Activated CD4-positive, alpha-beta T cell treated with anti-CD3 and anti-CD28 coated beads for 36 hours (primary cell): ENCODE results near the gene CAMK2A. TPM values are rescaled to one million over a fixed set of nuclear protein-coding genes. Genes with fewer than 3 reads are reported as not detected.
A peak's percentile ranks its signal among the peaks of the same experiment; 100 is the strongest.

Experiments
- ATAC-seq: fragments of 200-7000 bp; cut with Tn5 transposase; one replicate; pipeline ENCODE4 v1.10.0; 2021; ENCODE audit warnings: mild to moderate bottlenecking, moderate library complexity
- CTCF ChIA-PET: fragments of 350-600 bp; sonication (Branson Sonifier 250); formaldehyde crosslinking; loops from one replicate; lab custom pipeline; 2021; ENCODE audit warnings: antibody characterized with exemption; lab: Charles Lee
- POLR2A ChIA-PET: fragments of 350-600 bp; sonication (Branson Sonifier 250); formaldehyde crosslinking; loops from one replicate; lab custom pipeline; 2021; ENCODE audit warnings: antibody characterized with exemption, inconsistent platforms; lab: Charles Lee
- DNase-seq: peaks from one replicate; pipeline ENCODE4 v3.0.0-alpha.2; 2020
- H3K27ac Mint-ChIP-seq: one replicate; pipeline ENCODE4 v1.8.0; 2021; ENCODE audit warnings: mixed read lengths
- H3K27me3 Mint-ChIP-seq: one replicate; pipeline ENCODE4 v1.8.0; 2021; ENCODE audit warnings: mixed read lengths
- H3K36me3 Mint-ChIP-seq: one replicate; pipeline ENCODE4 v1.8.0; 2021; ENCODE audit warnings: low read depth, mixed read lengths
- H3K4me1 Mint-ChIP-seq: one replicate; pipeline ENCODE4 v1.8.0; 2021; ENCODE audit warnings: mixed read lengths
- H3K4me3 Mint-ChIP-seq: one replicate; pipeline ENCODE4 v1.8.0; 2021; ENCODE audit warnings: mild to moderate bottlenecking, moderate library complexity, mixed read lengths
- H3K9me3 Mint-ChIP-seq: one replicate; pipeline ENCODE4 v1.8.0; 2021; ENCODE audit warnings: low read depth, mixed read lengths
- intact Hi-C, 2 experiments: fragments of 100-400 bp; cut with DNase I in 1 of 2; cut with micrococcal nuclease in 1 of 2; formaldehyde crosslinking; loops; one replicate each; pipeline versions ENCODE4 v1.14.2 to v1.15.1; 2022 to 2024; cut with DNase I, micrococcal nuclease
- total RNA-seq, 2 experiments: library from RNA; stranded (reverse); gene quantifications; one replicate each; pipeline ENCODE4 v1.2.3, GENCODE V29; 2021

Gene CAMK2A
- total RNA-seq, 2 experiments from 2014 or later = not detected

GRCh38 chr5:150227036-150227435 lies 62.5 kb downstream of the CAMK2A start:
- ATAC-seq (no peak), DNase-seq (no peak)
- H3K9me3 Mint-ChIP-seq = no peaks in the 10 kb centered on the region
- H3K36me3 Mint-ChIP-seq = no peaks in the 10 kb centered on the region
- ChIA-PET CTCF (interaction anchor here (0.8 to 1.0 kb wide), 2 partner anchors 42 to 96 kb away, joined by 3 to 5 read pairs; no protein-coding TSS in a partner anchor), POLR2A (no interaction called here)
- H3K4me1 Mint-ChIP-seq = no peaks in the 10 kb centered on the region
- intact Hi-C loops = no loop called here
- H3K27me3 Mint-ChIP-seq = no peaks in the 10 kb centered on the region
- no peak overlapping the region for H3K4me3 Mint-ChIP-seq
- H3K27ac Mint-ChIP-seq = no peak overlapping the region

GRCh38 chr5:150224483-150225027 lies 65.0 kb downstream of the CAMK2A start:
- ChIA-PET CTCF (no interaction called here), POLR2A (no interaction called here)

GRCh38 chr5:150223474-150223873 lies 66.1 kb downstream of the CAMK2A start:
- ChIA-PET CTCF (interaction anchor here (0.6 kb wide), 1 partner anchor 389 kb away, joined by 3 read pairs; no protein-coding TSS in a partner anchor), POLR2A (no interaction called here)
- Mint-ChIP-seq H3K36me3 (no peaks in the 10 kb centered on the region), H3K4me1 (no peaks in the 10 kb centered on the region), H3K27ac (no peak overlapping the region), H3K9me3 (no peaks in the 10 kb centered on the region), H3K27me3 (no peaks in the 10 kb centered on the region), H3K4me3 (no peak overlapping the region)
- ATAC-seq (no peak), DNase-seq (no peak)
- intact Hi-C loops = no loop called here

More at GRCh38 chr5:150224483-150225027, 65.0 kb downstream of the CAMK2A start:
- no peak for ATAC-seq
- Mint-ChIP-seq H3K4me1 (no peaks in the 10 kb centered on the region), H3K27me3 (no peaks in the 10 kb centered on the region), H3K4me3 (no peak overlapping the region), H3K36me3 (no peaks in the 10 kb centered on the region), H3K9me3 (no peaks in the 10 kb centered on the region), H3K27ac (no peak overlapping the region)
- DNase-seq = no peak
- intact Hi-C loops = no loop called here

GRCh38 chr5:150222906-150223305 lies 66.7 kb downstream of the CAMK2A start:
- Mint-ChIP-seq H3K9me3 (no peaks in the 10 kb centered on the region), H3K4me1 (no peaks in the 10 kb centered on the region), H3K36me3 (no peaks in the 10 kb centered on the region), H3K4me3 (no peak overlapping the region), H3K27me3 (no peaks in the 10 kb centered on the region), H3K27ac (no peak overlapping the region)
- no peak for DNase-seq
- ChIA-PET CTCF (interaction anchor here (0.6 kb wide), 2 partner anchors 70 to 389 kb away, joined by 3 read pairs; no protein-coding TSS in a partner anchor), POLR2A (no interaction called here)
- no peak for ATAC-seq
- intact Hi-C loops = no loop called here

- no peak overlapping the region for H3K4me3 Mint-ChIP-seq
- no peak overlapping the region for H3K27ac Mint-ChIP-seq
- no peaks in the 10 kb centered on the region for H3K9me3 Mint-ChIP-seq
- peaks cover 3% of the 10 kb centered on the region for H3K27me3 Mint-ChIP-seq
- ATAC-seq = no peak
- POLR2A ChIA-PET = no interaction called here
- no peaks in the 10 kb centered on the region for H3K4me1 Mint-ChIP-seq
- DNase-seq = no peak
- intact Hi-C loops = no loop called here
- CTCF ChIA-PET = no interaction called here
- H3K36me3 Mint-ChIP-seq = no peaks in the 10 kb centered on the region
Measured at GRCh38 chr5:150221471-150221870, 68.1 kb downstream of the CAMK2A start.

GRCh38 chr5:150219861-150220260 lies 69.7 kb downstream of the CAMK2A start:
- CTCF ChIA-PET = interaction anchor here (0.6 to 1.7 kb wide), 3 partner anchors 11 to 90 kb away, joined by 3 to 4 read pairs (median 3); no protein-coding TSS in a partner anchor
- intact Hi-C loops = loop anchor here (2.0 to 5.0 kb wide), 2 partner anchors 218 to 583 kb away; partner anchors contain the start of genes HMGXB3 (in 2 of the 2) and TIGD6 (in 2 of the 2)
- no peaks in the 10 kb centered on the region for H3K9me3 Mint-ChIP-seq
- no peaks in the 10 kb centered on the region for H3K36me3 Mint-ChIP-seq
- POLR2A ChIA-PET = no interaction called here
- H3K4me1 Mint-ChIP-seq = no peaks in the 10 kb centered on the region
- H3K4me3 Mint-ChIP-seq = no peak overlapping the region
- DNase-seq (no peak), ATAC-seq (no peak)
- no peak overlapping the region for H3K27ac Mint-ChIP-seq
- H3K27me3 Mint-ChIP-seq = peaks cover 3% of the 10 kb centered on the region

- DNase-seq (no peak), ATAC-seq (no peak)
- no peaks in the 10 kb centered on the region for H3K4me1 Mint-ChIP-seq
- no peaks in the 10 kb centered on the region for H3K9me3 Mint-ChIP-seq
- POLR2A ChIA-PET = no interaction called here
- H3K27ac Mint-ChIP-seq = no peak overlapping the region
- no peak overlapping the region for H3K4me3 Mint-ChIP-seq
- intact Hi-C loops = loop anchor here (2.0 to 5.0 kb wide), 2 partner anchors 217 to 582 kb away; partner anchors contain the start of genes HMGXB3 (in 2 of the 2) and TIGD6 (in 2 of the 2)
- peaks cover 3% of the 10 kb centered on the region for H3K27me3 Mint-ChIP-seq
- CTCF ChIA-PET = interaction anchor here (0.6 to 2.1 kb wide), 6 partner anchors 10 to 1690 kb away, joined by 3 to 8 read pairs (median 6); no protein-coding TSS in a partner anchor
- H3K36me3 Mint-ChIP-seq = no peaks in the 10 kb centered on the region
Measured at GRCh38 chr5:150219142-150219541, 70.4 kb downstream of the CAMK2A start.

GRCh38 chr5:150218693-150219035 lies 70.9 kb downstream of the CAMK2A start:
- Mint-ChIP-seq H3K4me3 (no peak overlapping the region), H3K36me3 (no peaks in the 10 kb centered on the region), H3K27me3 (peaks cover 3% of the 10 kb centered on the region), H3K9me3 (no peaks in the 10 kb centered on the region), H3K4me1 (no peaks in the 10 kb centered on the region), H3K27ac (no peak overlapping the region)
- ATAC-seq = no peak
- CTCF ChIA-PET = interaction anchor here (0.6 to 2.1 kb wide), 9 partner anchors 10 to 1690 kb away, joined by 3 to 8 read pairs (median 4); no protein-coding TSS in a partner anchor
- DNase-seq = no peak
- POLR2A ChIA-PET = no interaction called here
- intact Hi-C loops = loop anchor here (1.0 to 5.0 kb wide), 6 partner anchors 57 to 582 kb away; partner anchors contain the start of genes HMGXB3 (in 2 of the 2) and TIGD6 (in 2 of the 2)

GRCh38 chr5:150217873-150218692 lies 71.5 kb downstream of the CAMK2A start:
- Mint-ChIP-seq H3K4me1 (no peaks in the 10 kb centered on the region), H3K9me3 (no peaks in the 10 kb centered on the region), H3K27ac (no peak overlapping the region), H3K27me3 (peaks cover 3% of the 10 kb centered on the region), H3K4me3 (no peak overlapping the region), H3K36me3 (no peaks in the 10 kb centered on the region)
- peak; percentile 89 for DNase-seq
- peak; percentile 97 for ATAC-seq
- intact Hi-C loops = loop anchor here (1.0 to 5.0 kb wide), 6 partner anchors 57 to 581 kb away; partner anchors contain the start of genes HMGXB3 (in 2 of the 2) and TIGD6 (in 2 of the 2)
- ChIA-PET CTCF (interaction anchor here (0.6 to 2.1 kb wide), 11 partner anchors 9 to 526 kb away, joined by 3 to 8 read pairs (median 4); no protein-coding TSS in a partner anchor), POLR2A (interaction anchor here (0.5 kb wide), 1 partner anchor 212 kb away, joined by 3 read pairs; no protein-coding TSS in a partner anchor)

- CTCF ChIA-PET = interaction anchor here (0.7 to 2.1 kb wide), 5 partner anchors 11 to 378 kb away, joined by 3 to 8 read pairs (median 3); no protein-coding TSS in a partner anchor
- H3K9me3 Mint-ChIP-seq = no peaks in the 10 kb centered on the region
- POLR2A ChIA-PET = interaction anchor here (0.5 kb wide), 1 partner anchor 211 kb away, joined by 3 read pairs; no protein-coding TSS in a partner anchor
Measured at GRCh38 chr5:150217038-150217437, 72.5 kb downstream of the CAMK2A start.

More at GRCh38 chr5:150217038-150217437, 72.5 kb downstream of the CAMK2A start:
- intact Hi-C loops = loop anchor here (5.0 kb wide), 1 partner anchor 215 kb away; the partner anchor contains the start of genes HMGXB3 (in 2 of the 2) and TIGD6 (in 2 of the 2)
- Mint-ChIP-seq H3K36me3 (no peaks in the 10 kb centered on the region), H3K4me1 (no peaks in the 10 kb centered on the region), H3K27me3 (peaks cover 3% of the 10 kb centered on the region), H3K4me3 (no peak overlapping the region), H3K27ac (no peak overlapping the region)
- ATAC-seq (no peak), DNase-seq (no peak)
